Measurements from ENCODE around the gene LOXHD1.

- no peak for TF ChIP-seq CTCF (IDR thresholded peaks at IDR 0.05; ENCODE audit: low read depth, low read length)
- TF ChIP-seq POLR2A (IDR thresholded peaks at IDR 0.05; ENCODE audit: extremely low read depth, insufficient read length) = no peak
Observed at GRCh38 chr18:46700066-46700824, 43.2 kb upstream of the LOXHD1 start.
